Thyroid gland (tissue), 4 donors: ENCODE results near the gene FECH. TPM values are rescaled to one million over a fixed set of nuclear protein-coding genes. Genes with fewer than 3 reads are reported as not detected.

Experiments
- DNase-seq, 2 donors: peaks; one replicate each; pipeline ENCODE4 v3.0.0-alpha.2; 2019
- H3K27ac ChIP-seq, 3 donors: fragments of 200-600 bp; sonication (generic); 1 replicate in 2 of 3; 2 replicates in 1 of 3; pipeline ENCODE4 v1.5.1; 2016 to 2019; ENCODE audit warnings: mild to moderate bottlenecking in 1 of 3, moderate library complexity in 1 of 3
- H3K27me3 ChIP-seq: fragments of 200-600 bp; sonication (generic); one replicate; pipeline ENCODE4 v1.5.1; 2019
- H3K36me3 ChIP-seq, 2 donors: fragments of 200-600 bp; sonication (generic); one replicate each; pipeline ENCODE4 v1.5.1; 2016 to 2019
- H3K4me1 ChIP-seq, 2 donors: fragments of 200-600 bp; sonication (generic); one replicate each; pipeline ENCODE4 v1.5.1; 2017 to 2019
- H3K4me3 ChIP-seq, 3 donors: fragments of 200-600 bp; sonication (generic); replicated peaks in 1 of 3; 1 replicate in 2 of 3; 2 replicates in 1 of 3; pipeline ENCODE4 v1.5.1; 2016; ENCODE audit warnings: mild to moderate bottlenecking in 1 of 3
- H3K9me3 ChIP-seq: fragments of 200-600 bp; sonication (generic); one replicate; pipeline ENCODE4 v1.5.1; 2017
- CTCF ChIP-seq, 6 experiments: fragments of 200-600 bp in 3 of 6; fragments of 450-650 bp in 3 of 6; sonication (generic) in 3 of 6; IDR thresholded peaks; one replicate each; pipeline ENCODE4 v1.5.1; 2016 to 2019; ENCODE audit warnings: antibody characterized with exemption in 6 of 6, mild to moderate bottlenecking in 2 of 6, inconsistent platforms in 1 of 6, moderate library complexity in 1 of 6
- POLR2A ChIP-seq, 2 donors: fragments of 450-650 bp; IDR thresholded peaks; one replicate each; pipeline ENCODE4 v1.6.1; 2017; ENCODE audit warnings: antibody characterized with exemption in 2 of 2, mild to moderate bottlenecking in 2 of 2, moderate library complexity in 1 of 2
- WGBS, 2 donors: methylation state at CpG; one replicate each; pipeline ENCODE4 v1.1.5; 2017; 5-methylcytosine and 5-hydroxymethylcytosine counted together
- intact Hi-C: fragments of 100-400 bp; cut with DNase I; formaldehyde crosslinking; loops from one replicate; pipeline ENCODE4 v1.15.1; 2023
- total RNA-seq, 4 donors: library from RNA; depleted of rRNA; stranded (reverse); fragments of >200 nt; gene quantifications; one replicate each; pipeline ENCODE4 v1.2.3, GENCODE V29; 2016

The FECH gene, protein sequence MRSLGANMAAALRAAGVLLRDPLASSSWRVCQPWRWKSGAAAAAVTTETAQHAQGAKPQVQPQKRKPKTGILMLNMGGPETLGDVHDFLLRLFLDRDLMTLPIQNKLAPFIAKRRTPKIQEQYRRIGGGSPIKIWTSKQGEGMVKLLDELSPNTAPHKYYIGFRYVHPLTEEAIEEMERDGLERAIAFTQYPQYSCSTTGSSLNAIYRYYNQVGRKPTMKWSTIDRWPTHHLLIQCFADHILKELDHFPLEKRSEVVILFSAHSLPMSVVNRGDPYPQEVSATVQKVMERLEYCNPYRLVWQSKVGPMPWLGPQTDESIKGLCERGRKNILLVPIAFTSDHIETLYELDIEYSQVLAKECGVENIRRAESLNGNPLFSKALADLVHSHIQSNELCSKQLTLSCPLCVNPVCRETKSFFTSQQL
- total RNA-seq: 100 to 1,000 TPM in 3 of 4 donors, 10 to 100 TPM in 1; 65.7 to 168 (median 135) TPM

DNA sequence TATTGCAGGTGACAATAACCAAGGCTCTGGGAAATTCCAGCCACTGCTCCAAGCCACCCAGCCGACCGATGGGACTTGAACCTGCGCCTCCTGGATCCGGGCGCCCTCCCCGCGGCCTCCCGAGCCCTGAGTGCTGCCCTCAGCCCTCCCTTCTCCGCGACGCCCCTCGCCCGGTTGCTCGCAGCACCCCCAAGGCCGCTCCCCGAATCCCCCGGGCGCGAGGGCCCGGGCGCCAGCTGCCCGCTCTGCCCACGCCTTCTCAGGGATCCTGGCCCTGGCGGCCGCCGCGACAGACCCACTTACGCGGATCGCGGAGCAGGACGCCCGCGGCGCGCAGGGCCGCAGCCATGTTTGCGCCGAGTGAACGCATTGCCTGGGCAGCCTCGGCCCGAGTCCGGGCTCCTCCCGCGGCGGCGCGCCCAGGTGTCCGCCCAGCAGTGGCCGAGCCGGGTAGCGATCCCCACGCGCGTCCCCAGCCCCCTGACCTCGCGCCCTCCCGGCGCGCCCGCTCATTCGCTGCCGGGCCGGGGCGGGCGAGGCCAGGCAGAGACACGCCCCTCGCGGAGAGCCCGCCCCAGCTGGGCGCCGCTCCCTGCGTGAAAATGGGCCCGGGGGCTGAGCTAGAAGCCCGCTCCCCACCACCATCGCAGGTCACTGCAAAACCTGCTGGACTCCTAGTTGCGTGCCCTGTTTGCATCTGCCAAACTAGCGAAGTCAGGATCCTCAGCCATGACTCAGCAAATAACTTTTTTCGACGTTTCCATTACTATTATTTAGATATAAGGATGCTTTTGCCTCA, at the start of gene FECH:
FECH (minus strand) TSS at position 452 of the 799 bp plus-strand sequence; CDS start at position 370, 82 bp downstream.
- intact Hi-C loops: no loop called here
- peak; percentile 34 to 96 for TF ChIP-seq POLR2A (IDR thresholded peaks at IDR 0.05)
- TF ChIP-seq CTCF (IDR thresholded peaks at IDR 0.05): peak in 2 of 6 experiments; percentile 19 to 34
- 1 to 2% methylated on average over 7 to 17 of the region's 80 CpGs for WGBS, 2 donors
- Histone ChIP-seq H3K36me3 (no peaks in the 10 kb centered on the region), H3K27me3 (no peaks in the 10 kb centered on the region), H3K4me3 (peak within 1 kb of the TSS; percentile 58 to 90 (median 59)), H3K4me1 (peaks cover 8% of the 10 kb centered on the region in 2 donors), H3K9me3 (no peaks in the 10 kb centered on the region), H3K27ac (peak within 1 kb of the TSS; percentile 79 to 97 (median 94))
- DNase-seq: peak; percentile 86 to 88

- no peaks in the 10 kb centered on the region for H3K9me3 ChIP-seq
- 70 to 82% methylated on average over 4 of the region's 4 CpGs for WGBS, 2 donors
- H3K27ac ChIP-seq: no peak overlapping the region
- no peak for DNase-seq
- TF ChIP-seq POLR2A (IDR thresholded peaks at IDR 0.05) (no peak), CTCF (IDR thresholded peaks at IDR 0.05) (no peak)
- H3K4me1 ChIP-seq: peaks cover 9 to 13% of the 10 kb centered on the region in 2 donors
- no peaks in the 10 kb centered on the region for H3K27me3 ChIP-seq
- no peaks in the 10 kb centered on the region for H3K36me3 ChIP-seq
- H3K4me3 ChIP-seq: no peak overlapping the region
- intact Hi-C loops: no loop called here
These were observed 48.7 kb upstream of the FECH start for GRCh38 chr18:57635003-57635822.

- no peak for TF ChIP-seq POLR2A (IDR thresholded peaks at IDR 0.05)
- TF ChIP-seq CTCF (IDR thresholded peaks at IDR 0.05): no peak
- WGBS, 2 donors: 72% methylated on average over 2 of the region's 2 CpGs
- Histone ChIP-seq H3K4me3 (no peak overlapping the region), H3K27ac (peak overlapping the region in 2 of 3 donors; percentile 28 to 71), H3K27me3 (no peaks in the 10 kb centered on the region), H3K36me3 (no peaks in the 10 kb centered on the region), H3K4me1 (peaks cover 9 to 13% of the 10 kb centered on the region in 2 donors), H3K9me3 (no peaks in the 10 kb centered on the region)
- intact Hi-C loops: no loop called here
- no peak for DNase-seq
These were observed 45.2 kb upstream of the FECH start for GRCh38 chr18:57631697-57632096.

DNA sequence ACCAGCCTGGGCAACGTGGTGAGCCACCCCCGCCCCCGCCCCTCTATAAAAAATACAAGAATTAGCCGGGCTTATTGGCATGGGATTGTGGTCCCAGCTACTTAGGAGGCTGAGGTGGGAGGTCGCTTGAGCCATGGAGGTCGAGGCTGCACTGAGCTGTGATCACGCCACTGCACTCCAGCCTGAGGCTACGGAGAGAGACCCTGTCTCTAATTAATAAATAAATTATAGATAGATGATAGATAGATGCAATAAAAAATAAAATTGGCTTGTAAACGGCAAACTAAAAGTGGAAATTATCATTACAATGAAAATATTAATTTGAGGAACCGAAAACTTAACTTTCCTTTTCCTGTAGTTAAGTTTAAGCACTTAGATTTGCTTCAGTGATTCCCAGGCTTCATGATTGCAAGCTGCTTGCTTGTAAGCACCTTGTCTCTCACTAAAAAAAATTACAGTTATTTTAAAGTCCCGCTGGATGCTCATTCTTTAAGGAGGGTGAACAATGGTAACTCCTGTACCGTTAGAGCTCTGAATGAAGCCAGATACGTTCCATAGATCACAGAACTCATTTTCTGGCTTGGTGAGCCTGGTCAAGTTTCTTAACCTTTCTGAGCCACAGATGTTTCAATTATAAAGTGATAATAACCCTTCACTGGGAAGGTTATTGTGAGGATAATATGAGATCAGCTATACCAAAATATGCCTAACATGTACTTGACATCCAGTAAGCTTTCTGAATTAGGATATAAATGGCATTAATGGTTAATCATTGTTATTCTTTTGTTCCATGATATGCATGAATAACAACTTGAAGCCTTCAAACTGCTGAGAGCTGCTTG, 44.5 kb upstream of the FECH start:
- no peak for TF ChIP-seq CTCF (IDR thresholded peaks at IDR 0.05)
- no peak for TF ChIP-seq POLR2A (IDR thresholded peaks at IDR 0.05)
- no peaks in the 10 kb centered on the region for H3K27me3 ChIP-seq
- peak overlapping the region; percentile 55 to 81 (median 71) for H3K27ac ChIP-seq
- no peaks in the 10 kb centered on the region for H3K9me3 ChIP-seq
- H3K4me3 ChIP-seq: peak overlapping the region in 2 of 3 donors; percentile 37 to 40
- WGBS, 2 donors: 26 to 32% methylated on average over 13 of the region's 13 CpGs
- intact Hi-C loops: no loop called here
- peaks cover 9 to 13% of the 10 kb centered on the region in 2 donors for H3K4me1 ChIP-seq
- no peaks in the 10 kb centered on the region for H3K36me3 ChIP-seq
- peak in 1 of 2 donors; percentile 12 for DNase-seq
